HL-60 (cell line): Measurements from ENCODE around the gene SIRT4.
A peak's percentile ranks its signal among the peaks of the same experiment; 100 is the strongest.
"Not testable (repeated sequence)": the region's sequence is repeated elsewhere in the genome, so short reads cannot be mapped to it uniquely, and the experiment has no call there.

Experiments
- DNase-seq, 2 experiments: peaks; one replicate each; pipeline ENCODE4 v3.0.0-alpha.2; 2010 to 2020; ENCODE audit warnings: low read depth in 1 of 2, low spot score in 1 of 2
- H3K27ac ChIP-seq: fragments of 250-450 bp; sonication (Bioruptor Pico); replicated peaks from 2 replicates; pipeline ENCODE4 v1.5.1; 2020; ENCODE audit warnings: mild to moderate bottlenecking, moderate library complexity
- H3K27me3 ChIP-seq: fragments of 250-450 bp; sonication (Bioruptor Pico); 2 replicates; pipeline ENCODE4 v1.5.1; 2021; ENCODE audit warnings: mild to moderate bottlenecking, moderate library complexity; ENCODE audit not compliant: insufficient read depth, poor library complexity, severe bottlenecking
- H3K4me3 ChIP-seq: replicated peaks from 2 replicates; pipeline ENCODE4 v1.5.1; 2011; ENCODE audit warnings: mild to moderate bottlenecking, control low read depth, low read length; ENCODE audit not compliant: insufficient read depth
- GABPA ChIP-seq: IDR thresholded peaks from 2 replicates; pipeline ENCODE4 v1.6.1; 2012; ENCODE audit warnings: low read depth
- POLR2AphosphoS5 ChIP-seq: IDR thresholded peaks from 2 replicates; pipeline ENCODE4 v1.6.1; 2012; ENCODE audit warnings: low read depth
- REST ChIP-seq: IDR thresholded peaks from 2 replicates; pipeline ENCODE4 v1.6.1; 2012; ENCODE audit warnings: low read depth; ENCODE audit not compliant: insufficient replicate concordance
- SPI1 ChIP-seq: IDR thresholded peaks from 2 replicates; pipeline ENCODE4 v1.6.1; 2012; ENCODE audit warnings: low read depth, mild to moderate bottlenecking, borderline replicate concordance
- TF ChIP-seq, protein P1 (sequence below): IDR thresholded peaks from one replicate; pipeline ENCODE4 v1.5.1; 2011; ENCODE audit warnings: low read length, control low read depth, inconsistent platforms; ENCODE audit not compliant: insufficient read depth

The SIRT4 gene

GRCh38 chr12:120332041-120332440, 29.9 kb downstream of the SIRT4 start:
- TF ChIP-seq POLR2AphosphoS5 (no peak), SPI1 (no peak), REST (no peak), GABPA (no peak)
- TF ChIP-seq, protein P1, sequence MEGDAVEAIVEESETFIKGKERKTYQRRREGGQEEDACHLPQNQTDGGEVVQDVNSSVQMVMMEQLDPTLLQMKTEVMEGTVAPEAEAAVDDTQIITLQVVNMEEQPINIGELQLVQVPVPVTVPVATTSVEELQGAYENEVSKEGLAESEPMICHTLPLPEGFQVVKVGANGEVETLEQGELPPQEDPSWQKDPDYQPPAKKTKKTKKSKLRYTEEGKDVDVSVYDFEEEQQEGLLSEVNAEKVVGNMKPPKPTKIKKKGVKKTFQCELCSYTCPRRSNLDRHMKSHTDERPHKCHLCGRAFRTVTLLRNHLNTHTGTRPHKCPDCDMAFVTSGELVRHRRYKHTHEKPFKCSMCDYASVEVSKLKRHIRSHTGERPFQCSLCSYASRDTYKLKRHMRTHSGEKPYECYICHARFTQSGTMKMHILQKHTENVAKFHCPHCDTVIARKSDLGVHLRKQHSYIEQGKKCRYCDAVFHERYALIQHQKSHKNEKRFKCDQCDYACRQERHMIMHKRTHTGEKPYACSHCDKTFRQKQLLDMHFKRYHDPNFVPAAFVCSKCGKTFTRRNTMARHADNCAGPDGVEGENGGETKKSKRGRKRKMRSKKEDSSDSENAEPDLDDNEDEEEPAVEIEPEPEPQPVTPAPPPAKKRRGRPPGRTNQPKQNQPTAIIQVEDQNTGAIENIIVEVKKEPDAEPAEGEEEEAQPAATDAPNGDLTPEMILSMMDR, result no peak
- H3K4me3 ChIP-seq, result no peak overlapping the region
- no peak for DNase-seq
- no peaks in the 10 kb centered on the region for H3K27me3 ChIP-seq
- H3K27ac ChIP-seq, result no peak overlapping the region

GRCh38 chr12:120332523-120332922, 30.4 kb downstream of the SIRT4 start:
- DNase-seq, result no peak
- H3K27me3 ChIP-seq, result no peaks in the 10 kb centered on the region
- H3K27ac ChIP-seq, result no peak overlapping the region
- TF ChIP-seq, protein P1, result no peak
- TF ChIP-seq POLR2AphosphoS5 (no peak), GABPA (no peak), SPI1 (no peak), REST (no peak)
- no peak overlapping the region for H3K4me3 ChIP-seq

GRCh38 chr12:120335447-120335846, 33.3 kb downstream of the SIRT4 start:
- H3K27ac ChIP-seq, H3K4me3 ChIP-seq, H3K27me3 ChIP-seq: not testable (repeated sequence)
- TF ChIP-seq, protein P1, result peak; percentile 50
- peak in 1 of 2 experiments; percentile 58 for DNase-seq

- H3K4me3 ChIP-seq, DNase-seq, H3K27me3 ChIP-seq, H3K27ac ChIP-seq: not testable (repeated sequence)
Observed at GRCh38 chr12:120336392-120336791, 34.3 kb downstream of the SIRT4 start.
